Measurements from ENCODE around the gene SOCS7.

Gene SOCS7

DNA sequence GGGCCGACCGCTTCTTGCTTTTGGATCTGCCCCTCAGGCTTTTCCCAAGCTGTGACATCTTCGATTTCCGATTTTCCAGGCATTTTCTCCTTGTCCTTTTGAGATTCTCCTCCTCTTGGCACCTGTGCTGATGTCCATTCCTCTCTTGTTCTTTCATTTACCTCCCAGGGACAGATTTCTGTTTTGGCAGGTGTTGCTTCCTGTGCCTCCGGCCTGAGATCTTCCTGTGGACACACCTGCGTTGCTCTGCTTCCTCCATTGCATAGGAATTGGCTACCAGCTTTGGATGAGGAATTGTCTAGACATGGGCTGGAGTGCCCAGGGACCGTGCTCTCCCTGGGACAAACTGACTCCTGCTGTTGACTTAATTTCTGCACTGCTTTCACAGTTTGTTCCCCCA, 23.0 kb upstream of the SOCS7 start:
- DNase-seq (ENCODE audit: low spot score) = no peak
- in situ Hi-C loops (cut with MboI; ENCODE audit: low sequenced_read_pairs, unreplicated experiment) = no loop called here
- no peak for TF ChIP-seq CTCF (IDR thresholded peaks at IDR 0.05; ENCODE audit: borderline replicate concordance, control extremely low read depth, extremely low read depth, insufficient read depth, missing control alignments)

DNA sequence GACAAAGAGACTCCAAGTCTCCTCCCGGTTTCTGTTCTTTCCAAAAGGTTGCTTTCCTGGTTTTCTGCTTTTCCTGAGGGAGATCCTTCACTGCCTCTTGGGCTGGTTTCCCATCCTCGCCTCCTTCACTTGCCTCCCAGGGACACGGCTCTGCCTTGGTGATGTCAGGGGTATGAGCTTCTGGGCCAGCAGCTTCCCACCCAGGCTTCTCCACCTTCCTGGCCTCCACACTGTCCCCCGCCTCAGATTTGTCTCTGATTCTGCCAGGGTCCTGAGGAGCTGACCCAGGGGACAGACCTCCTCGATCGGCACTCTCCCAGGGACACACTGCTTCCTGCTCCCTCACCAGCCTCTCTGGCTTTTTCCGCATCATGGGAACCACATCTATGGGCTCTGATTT, 22.4 kb upstream of the SOCS7 start:
- no peak for DNase-seq (ENCODE audit: low spot score)
- in situ Hi-C loops (cut with MboI; ENCODE audit: low sequenced_read_pairs, unreplicated experiment) = no loop called here
- TF ChIP-seq CTCF (IDR thresholded peaks at IDR 0.05; ENCODE audit: borderline replicate concordance, control extremely low read depth, extremely low read depth, insufficient read depth, missing control alignments) = no peak

DNA sequence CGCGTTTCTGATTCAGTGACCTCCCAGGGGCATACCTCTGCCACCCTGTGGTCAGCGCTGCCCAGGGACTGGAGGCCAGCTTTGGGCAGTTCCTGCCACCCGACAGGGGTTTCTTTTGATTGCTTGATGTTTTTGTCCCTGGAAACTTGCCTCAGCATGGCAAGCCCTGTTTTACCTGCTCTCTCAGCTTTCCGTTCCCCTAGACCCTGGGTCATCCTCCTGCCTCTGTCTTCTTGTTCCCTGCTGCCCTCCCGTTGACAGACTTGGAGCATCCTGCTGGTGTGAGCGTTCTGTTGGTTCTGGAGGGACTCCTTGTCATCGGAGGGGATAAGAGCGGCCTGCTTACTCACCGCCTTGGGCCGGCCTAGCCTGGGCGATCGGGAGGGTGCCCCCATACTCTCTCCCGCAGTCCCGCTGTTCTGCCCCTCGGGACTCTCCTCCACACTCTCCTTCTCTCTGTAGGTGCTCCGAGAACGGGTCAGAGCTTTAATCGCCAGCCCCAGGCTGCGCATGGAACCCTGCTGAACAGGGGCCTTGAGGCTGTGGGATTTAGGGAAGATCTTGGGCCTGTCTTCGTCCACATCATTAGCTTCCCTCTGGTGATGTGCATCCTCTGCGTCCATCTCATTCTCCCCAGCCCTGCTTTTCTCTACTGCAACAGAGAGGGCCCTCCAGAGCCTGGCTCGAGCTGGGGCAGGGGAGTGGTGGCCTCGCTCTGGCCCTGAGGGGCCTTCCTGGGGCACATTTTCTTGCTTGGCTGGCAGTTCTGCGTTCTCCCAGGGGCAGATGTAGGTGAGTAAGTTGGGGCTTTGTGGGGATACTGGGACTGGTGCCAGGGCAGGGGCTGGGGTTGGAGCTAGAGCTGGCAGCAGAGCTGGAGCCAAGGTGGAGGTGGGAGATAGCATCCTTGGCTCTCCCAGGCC, 21.6 kb upstream of the SOCS7 start:
- DNase-seq (ENCODE audit: low spot score) = no peak
- TF ChIP-seq CTCF (IDR thresholded peaks at IDR 0.05; ENCODE audit: borderline replicate concordance, control extremely low read depth, extremely low read depth, insufficient read depth, missing control alignments) = no peak
- in situ Hi-C loops (cut with MboI; ENCODE audit: low sequenced_read_pairs, unreplicated experiment) = no loop called here

- no peak for DNase-seq (ENCODE audit: low spot score)
- TF ChIP-seq CTCF (IDR thresholded peaks at IDR 0.05; ENCODE audit: borderline replicate concordance, control extremely low read depth, extremely low read depth, insufficient read depth, missing control alignments) = no peak
- in situ Hi-C loops (cut with MboI; ENCODE audit: low sequenced_read_pairs, unreplicated experiment) = no loop called here
Observed at GRCh38 chr17:38330941-38331411, 20.7 kb upstream of the SOCS7 start.

- no peak for TF ChIP-seq CTCF (IDR thresholded peaks at IDR 0.05; ENCODE audit: borderline replicate concordance, control extremely low read depth, extremely low read depth, insufficient read depth, missing control alignments)
- in situ Hi-C loops (cut with MboI; ENCODE audit: low sequenced_read_pairs, unreplicated experiment) = no loop called here
- no peak for DNase-seq (ENCODE audit: low spot score)
Observed at GRCh38 chr17:38332735-38333134, 18.9 kb upstream of the SOCS7 start.

- DNase-seq (ENCODE audit: low spot score) = peak; percentile 77
- in situ Hi-C loops (cut with MboI; ENCODE audit: low sequenced_read_pairs, unreplicated experiment) = no loop called here
- peak; percentile 73 for TF ChIP-seq CTCF (IDR thresholded peaks at IDR 0.05; ENCODE audit: borderline replicate concordance, control extremely low read depth, extremely low read depth, insufficient read depth, missing control alignments)
Observed at GRCh38 chr17:38333635-38334295, 17.9 kb upstream of the SOCS7 start.

All from GM13976 (cell line).